Measurements from ENCODE around the gene DCC.

GRCh38 chr18:52537261-52537660, 197.3 kb downstream of the DCC start:
- TF ChIP-seq, protein P1, sequence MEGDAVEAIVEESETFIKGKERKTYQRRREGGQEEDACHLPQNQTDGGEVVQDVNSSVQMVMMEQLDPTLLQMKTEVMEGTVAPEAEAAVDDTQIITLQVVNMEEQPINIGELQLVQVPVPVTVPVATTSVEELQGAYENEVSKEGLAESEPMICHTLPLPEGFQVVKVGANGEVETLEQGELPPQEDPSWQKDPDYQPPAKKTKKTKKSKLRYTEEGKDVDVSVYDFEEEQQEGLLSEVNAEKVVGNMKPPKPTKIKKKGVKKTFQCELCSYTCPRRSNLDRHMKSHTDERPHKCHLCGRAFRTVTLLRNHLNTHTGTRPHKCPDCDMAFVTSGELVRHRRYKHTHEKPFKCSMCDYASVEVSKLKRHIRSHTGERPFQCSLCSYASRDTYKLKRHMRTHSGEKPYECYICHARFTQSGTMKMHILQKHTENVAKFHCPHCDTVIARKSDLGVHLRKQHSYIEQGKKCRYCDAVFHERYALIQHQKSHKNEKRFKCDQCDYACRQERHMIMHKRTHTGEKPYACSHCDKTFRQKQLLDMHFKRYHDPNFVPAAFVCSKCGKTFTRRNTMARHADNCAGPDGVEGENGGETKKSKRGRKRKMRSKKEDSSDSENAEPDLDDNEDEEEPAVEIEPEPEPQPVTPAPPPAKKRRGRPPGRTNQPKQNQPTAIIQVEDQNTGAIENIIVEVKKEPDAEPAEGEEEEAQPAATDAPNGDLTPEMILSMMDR (IDR thresholded peaks at IDR 0.05) = no peak
- TF ChIP-seq POLR2AphosphoS5 (IDR thresholded peaks at IDR 0.05) = no peak
- no peak for TF ChIP-seq EP300 (IDR thresholded peaks at IDR 0.05)
- TF ChIP-seq POLR2A (IDR thresholded peaks at IDR 0.05) = no peak
